ENCODE measurements around the gene PANK1.

GRCh38 chr10:89552213-89552612 is 92.8 kb downstream of the PANK1 start:
- no peak for TF ChIP-seq CTCF (IDR thresholded peaks at IDR 0.05 in 4 of 5, conservative IDR thresholded peaks at IDR 0.05 in 1 of 5)
- TF ChIP-seq POLR2A (IDR thresholded peaks at IDR 0.05), result no peak

Measured in gastrocnemius medialis (tissue), 4 donors.